ENCODE data around the gene ZFR2.

Gene ZFR2

DNA sequence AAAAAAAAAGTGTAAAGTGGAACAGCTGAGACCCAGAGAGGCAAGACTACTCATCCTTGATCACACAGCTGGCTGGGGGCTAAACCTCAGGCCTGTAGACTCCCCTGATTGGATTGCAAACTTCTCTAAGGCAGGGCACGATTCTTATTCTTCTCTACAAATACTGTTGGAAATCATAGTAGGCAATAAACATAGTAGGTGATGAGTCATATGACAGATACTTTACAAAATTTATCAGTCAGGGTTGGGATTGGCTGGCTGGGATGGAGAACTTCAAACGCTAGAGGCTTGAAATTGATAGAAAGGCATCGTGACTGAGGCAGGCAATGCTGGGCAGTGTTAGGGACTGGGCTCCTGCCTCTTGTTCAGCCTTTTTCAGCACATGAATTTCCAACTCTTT lies 76.7 kb downstream of the ZFR2 start:
- DNase-seq (ENCODE audit: low read depth in 3 of 3, low spot score in 1 of 3) = no peak

DNA sequence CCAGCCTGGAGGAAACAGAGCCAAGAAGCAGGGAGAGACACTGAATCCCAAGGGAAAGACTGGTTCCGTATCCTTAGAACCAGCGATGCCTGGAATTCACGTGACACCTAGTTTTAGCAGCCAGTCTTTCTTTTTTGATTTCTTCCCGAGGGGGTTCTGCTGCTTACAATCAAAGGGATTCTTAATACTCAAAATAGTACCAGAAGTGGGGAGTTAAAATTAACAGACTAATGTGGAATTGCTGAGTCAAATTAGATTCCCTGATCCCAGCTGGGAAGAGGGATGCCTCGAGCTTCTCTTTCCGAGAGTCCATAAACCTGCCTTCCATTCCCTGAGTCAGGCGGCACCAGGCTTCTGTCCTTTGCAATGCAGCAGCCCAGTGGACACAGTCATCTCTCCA lies 77.9 kb downstream of the ZFR2 start:
- no peak for DNase-seq (ENCODE audit: low read depth in 3 of 3, low spot score in 1 of 3)

DNA sequence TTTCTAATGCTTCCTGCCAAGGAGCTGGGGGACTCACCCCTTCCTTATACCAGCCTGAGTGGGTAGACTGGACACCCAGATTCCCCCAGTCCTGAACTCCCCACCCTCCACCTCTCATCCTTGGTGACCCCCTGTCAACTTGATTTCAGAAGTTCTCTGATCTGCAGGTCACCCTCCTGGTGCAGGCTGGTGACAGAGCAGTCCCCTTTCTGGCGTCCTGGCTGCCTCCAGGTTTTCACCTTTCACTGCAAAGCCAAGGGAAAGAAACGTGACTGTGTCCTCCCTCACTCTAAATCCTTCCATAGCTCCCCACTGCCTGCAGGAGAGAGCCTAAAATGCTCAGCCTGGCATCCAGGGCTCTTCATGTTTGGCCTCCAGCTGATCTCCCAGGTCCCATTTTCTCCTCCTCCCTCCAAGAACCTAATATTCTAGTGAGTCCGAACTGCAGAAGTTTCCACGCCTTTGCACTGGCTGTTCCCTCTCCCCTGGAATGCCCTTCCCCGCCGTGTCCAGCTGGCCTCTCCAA lies 78.6 kb downstream of the ZFR2 start:
- no peak for DNase-seq (ENCODE audit: low read depth in 3 of 3, low spot score in 1 of 3)

DNA sequence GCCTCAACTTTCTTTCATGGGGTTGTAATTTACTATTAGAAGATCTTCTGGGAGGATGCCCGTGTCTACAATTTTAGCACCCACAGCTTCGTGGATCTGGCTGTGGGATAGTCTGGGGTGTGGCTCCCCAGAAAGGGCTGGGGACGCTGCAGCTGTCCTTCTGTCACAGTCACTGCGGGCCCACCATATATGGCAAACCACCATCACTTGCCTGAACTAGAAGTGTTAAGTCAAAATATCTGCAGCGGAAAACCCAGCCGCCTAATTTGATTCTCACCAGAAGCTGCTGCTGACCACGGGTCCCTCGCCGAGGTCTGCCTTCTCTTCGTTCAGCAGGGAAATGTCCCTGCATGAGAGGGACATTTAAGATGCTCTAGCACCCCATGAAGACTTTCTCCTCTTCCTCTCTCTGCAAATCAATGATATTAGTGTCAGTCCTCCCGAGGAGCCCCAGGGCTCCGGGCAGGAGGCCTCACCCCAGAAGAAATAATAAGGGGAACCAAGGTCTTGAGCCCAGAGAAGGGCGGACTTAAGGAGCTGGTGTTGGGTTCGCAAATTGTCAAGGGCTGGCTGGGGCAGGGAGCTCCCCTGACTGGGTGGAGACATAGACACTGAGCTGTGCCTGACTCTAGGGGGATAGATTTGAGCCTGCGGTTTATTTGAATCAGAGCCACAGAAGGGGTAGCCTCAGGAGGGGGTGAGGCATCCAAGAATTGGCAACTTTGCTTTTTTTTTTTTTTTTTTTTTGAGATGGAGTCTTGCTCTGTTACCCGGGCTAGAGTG lies 79.7 kb downstream of the ZFR2 start:
- no peak for DNase-seq (ENCODE audit: low read depth in 3 of 3, low spot score in 1 of 3)

DNA sequence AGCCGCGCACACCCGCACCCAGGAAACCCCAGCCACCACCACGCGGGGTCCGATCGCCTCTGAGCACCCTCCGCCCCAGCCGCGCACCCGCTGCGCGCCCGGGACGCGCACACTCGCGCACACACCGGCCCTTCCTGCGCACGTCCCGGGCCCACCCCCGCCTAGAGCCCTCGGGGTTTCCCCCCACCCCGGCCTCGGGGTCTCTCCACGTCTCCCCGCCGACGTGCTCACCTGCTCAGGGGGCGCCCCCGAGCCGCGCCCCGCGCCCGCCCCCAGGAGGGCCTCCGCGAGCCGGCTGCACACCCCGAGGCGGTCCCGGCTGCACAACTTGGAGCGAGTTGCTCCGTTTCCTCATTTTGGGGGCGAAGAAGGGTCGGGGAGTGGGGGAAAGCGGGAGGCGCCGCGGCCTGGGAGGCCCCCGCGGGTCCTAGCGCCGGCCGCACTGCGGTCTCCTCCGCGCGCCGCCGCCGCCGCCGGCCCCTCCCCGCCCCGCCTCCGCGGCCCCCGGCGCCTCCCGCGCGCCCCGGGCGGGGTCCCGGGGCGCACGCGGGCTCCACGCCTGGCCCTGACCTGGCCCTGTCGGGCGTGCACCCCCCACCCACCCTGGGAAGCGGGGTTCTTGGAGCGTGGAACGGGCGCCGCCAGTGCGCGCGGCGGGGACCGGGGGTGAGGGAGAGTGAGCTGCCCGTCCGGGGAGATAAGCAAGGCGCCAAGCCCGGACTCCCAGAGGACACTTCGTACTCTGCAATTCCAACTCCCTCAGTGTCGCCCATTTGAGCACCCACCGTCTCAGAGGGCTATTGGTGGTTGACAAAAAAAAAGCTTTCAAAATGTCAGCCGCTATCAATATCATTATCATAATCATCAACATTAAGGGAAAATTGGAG lies 82.7 kb downstream of the ZFR2 start, which contains the start of gene MATK:
TSS of gene MATK (minus strand) at position 444 of the 887 bp plus-strand sequence. CDS start 1,246 bp downstream, outside the sequence.
- peak in 1 of 3 donors; percentile 24 for DNase-seq (ENCODE audit: low read depth in 3 of 3, low spot score in 1 of 3)

DNA sequence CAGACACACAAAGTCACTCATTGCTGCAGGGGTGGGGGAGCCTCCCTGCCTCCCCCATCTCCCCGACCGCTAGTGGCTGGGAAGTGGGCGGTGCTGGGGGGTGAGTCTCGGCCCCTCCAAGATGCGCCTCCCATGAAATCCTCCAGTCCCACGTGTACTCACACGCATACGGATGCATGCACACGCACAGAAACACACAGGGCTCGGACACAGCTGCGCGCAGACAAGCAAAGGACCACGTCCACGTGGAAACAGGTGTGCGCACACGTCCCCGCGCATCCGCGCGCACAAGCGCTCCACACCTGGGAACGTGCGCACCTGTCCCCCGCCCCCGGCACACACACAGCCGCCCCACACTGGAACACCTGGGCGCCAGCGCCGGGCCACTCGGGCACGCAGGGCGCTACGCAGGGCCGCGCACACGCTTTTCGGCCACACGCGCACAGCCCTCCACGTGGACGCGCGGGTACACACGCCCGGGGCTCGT lies 83.3 kb downstream of the ZFR2 start:
- DNase-seq (ENCODE audit: low read depth in 3 of 3, low spot score in 1 of 3) = peak in 1 of 3 donors; percentile 15

DNA sequence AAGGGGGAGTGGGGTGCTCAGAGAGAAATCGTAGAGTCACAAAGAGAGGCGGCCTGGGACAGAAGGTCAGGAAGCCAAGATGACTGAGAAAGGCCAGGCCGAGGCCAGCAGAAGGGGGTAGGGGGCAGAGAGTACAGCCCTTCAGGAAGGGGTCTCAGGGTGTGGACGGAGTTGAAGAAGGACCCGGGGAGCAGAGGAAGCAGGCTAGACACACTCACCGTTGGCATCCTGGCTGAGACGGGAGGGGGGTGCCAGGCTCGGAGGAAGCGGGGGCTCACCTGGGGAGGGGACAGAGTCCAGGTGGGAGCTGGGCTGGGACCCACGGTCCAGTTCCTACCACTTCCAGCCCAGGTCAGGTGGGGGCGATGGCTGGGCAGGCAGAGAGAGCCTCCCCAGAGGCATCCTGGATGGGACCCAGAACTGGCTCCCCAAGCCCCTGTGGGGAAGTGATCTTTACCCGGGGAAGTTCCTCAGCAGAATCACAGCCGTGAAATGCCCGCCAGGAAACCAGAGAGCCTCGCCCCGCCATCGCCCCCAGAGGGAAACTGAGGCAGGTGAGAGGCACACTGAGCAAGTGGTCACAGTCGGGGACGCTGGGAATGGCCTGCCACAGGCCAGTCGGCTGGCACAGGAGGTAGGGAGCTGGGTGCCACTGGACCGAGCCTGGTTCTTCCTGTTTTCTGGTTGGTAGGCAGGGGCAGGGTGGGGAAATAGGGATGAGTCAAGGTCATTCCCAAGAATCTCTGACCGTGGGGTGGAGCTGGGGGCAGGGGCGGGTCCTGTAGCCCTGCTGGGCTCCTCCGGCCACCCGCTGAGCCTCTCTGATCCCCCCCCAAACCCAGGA lies 84.0 kb downstream of the ZFR2 start:
- DNase-seq (ENCODE audit: low read depth in 3 of 3, low spot score in 1 of 3) = no peak

DNA sequence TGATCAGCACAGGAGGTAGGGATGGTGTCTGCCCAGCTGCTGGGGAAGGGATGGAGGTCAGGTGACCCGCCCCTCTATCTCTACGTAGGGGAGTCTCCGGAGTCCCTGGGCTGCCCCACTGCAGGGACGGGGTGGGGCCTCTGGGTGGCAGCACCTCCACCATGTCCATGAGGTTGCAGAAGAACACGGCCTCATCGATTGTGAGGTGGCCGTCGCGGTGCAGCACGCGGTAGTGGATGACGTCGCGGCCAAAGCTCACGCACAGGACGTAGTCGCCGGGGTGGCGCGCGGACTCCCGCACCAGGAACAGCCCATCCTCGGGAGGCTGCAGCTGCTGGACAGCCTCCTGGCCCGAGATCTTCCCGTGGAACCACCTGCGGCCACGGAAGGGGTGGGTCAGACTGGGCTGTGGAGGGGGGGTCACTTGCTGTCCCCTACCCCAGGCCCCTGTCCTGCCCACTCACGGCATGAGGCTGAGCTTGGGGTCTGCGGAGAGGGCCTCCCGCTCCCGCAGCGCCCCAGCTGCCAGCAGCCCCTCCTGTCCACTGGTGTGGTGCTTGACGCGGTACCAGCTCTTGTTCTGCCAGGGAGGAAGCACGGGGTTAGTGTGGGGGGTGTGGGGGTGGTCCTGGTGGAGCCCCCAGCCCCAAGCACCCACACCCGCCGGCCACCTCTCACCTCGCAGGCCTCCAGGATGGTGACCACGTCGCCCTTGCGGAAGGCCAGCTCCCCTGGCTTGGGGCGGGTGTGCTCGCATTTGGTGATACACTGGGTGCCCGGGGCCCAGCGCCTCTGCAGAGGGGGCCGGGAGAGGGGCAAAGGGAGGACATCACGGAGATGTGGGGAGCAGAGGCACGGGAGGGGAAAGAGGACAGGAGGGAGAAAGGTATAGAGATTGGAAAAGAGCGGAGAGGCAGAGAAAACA lies 84.9 kb downstream of the ZFR2 start:
- DNase-seq (ENCODE audit: low read depth in 3 of 3, low spot score in 1 of 3) = peak in 1 of 3 donors; percentile 35

DNA sequence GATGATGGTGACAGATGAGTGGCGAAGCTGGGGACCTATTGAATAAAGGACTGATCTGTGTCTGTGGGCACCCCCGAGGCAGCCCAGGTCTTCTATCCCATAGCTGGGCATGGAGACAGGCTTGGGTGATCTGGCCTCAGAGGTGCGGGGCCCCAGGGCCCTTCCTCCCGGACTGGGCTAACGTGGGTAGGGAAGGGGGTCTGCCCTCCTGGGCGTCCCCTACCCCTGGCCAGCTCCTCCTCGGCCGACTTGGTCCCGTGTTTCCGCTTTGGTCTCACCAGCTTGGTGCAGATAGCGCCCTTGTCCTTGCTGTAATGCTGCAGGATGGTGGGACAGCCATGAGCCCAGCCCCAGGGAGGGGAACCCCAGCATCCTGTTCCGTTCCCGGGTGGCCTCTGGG lies 85.9 kb downstream of the ZFR2 start:
- no peak for DNase-seq (ENCODE audit: low read depth in 3 of 3, low spot score in 1 of 3)

DNA sequence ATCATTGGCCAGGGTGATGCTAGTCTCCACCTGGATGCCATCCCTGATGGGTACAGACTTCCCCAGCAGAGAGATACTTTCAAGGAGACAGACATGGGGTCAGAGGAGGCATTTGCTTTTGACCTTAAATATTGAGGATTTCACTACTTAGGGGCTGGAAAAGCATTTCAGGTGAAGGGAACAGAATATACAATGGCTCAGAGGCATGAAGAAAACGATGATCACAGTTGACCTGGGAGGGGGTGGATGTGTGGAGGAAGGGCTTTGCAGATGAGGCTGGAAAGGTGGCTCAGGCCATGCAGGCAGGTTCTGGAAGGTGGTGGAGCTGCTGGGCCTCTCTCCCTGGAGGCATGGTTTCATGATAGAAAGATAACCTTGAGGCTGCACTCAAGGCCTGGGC lies 86.5 kb downstream of the ZFR2 start:
- no peak for DNase-seq (ENCODE audit: low read depth in 3 of 3, low spot score in 1 of 3)

DNA sequence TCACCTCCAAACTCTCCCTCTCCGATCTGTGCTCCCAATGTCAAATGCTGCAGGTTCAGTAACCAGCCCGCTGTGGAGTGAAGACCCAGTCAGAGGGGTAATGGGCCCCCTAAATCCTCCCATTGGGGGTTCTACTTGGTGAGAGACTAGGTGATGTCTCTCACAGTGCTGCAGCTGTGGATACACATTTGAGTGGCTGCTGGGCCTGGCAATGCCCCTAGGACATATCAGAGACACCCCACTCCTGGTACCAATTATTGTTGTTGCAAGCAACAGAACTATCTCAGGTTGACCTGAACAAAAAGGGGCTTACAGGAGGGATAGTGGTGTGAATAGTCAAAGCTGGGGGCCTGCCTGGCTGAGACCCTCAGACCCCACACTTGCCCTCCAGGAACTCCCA lies 87.2 kb downstream of the ZFR2 start:
- DNase-seq (ENCODE audit: low read depth in 3 of 3, low spot score in 1 of 3) = no peak

DNA sequence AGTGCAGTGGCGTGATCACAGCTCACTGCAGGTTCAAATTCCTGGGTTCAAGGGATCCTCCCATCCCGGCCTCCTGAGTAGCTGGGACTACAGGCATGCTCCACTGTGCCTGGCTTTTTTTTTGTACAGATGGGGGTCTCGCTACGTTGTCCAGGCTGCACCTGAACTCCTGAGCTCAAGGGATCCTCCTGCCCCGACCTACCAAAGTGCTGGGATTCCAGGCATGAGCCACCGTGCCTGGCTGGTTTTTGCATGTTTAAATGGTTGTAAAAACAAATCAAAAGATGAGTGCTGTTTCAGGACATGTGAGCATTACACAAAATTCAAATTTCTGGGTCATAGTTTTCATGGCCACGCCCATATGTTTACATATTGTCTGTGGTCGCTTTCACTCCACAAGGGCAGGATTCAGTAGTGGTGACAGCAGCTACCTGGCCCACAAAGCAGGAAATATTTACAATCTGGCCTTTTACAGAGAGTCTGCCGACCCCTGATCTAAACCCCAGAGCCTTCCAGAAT lies 88.0 kb downstream of the ZFR2 start:
- DNase-seq (ENCODE audit: low read depth in 3 of 3, low spot score in 1 of 3) = no peak

DNA sequence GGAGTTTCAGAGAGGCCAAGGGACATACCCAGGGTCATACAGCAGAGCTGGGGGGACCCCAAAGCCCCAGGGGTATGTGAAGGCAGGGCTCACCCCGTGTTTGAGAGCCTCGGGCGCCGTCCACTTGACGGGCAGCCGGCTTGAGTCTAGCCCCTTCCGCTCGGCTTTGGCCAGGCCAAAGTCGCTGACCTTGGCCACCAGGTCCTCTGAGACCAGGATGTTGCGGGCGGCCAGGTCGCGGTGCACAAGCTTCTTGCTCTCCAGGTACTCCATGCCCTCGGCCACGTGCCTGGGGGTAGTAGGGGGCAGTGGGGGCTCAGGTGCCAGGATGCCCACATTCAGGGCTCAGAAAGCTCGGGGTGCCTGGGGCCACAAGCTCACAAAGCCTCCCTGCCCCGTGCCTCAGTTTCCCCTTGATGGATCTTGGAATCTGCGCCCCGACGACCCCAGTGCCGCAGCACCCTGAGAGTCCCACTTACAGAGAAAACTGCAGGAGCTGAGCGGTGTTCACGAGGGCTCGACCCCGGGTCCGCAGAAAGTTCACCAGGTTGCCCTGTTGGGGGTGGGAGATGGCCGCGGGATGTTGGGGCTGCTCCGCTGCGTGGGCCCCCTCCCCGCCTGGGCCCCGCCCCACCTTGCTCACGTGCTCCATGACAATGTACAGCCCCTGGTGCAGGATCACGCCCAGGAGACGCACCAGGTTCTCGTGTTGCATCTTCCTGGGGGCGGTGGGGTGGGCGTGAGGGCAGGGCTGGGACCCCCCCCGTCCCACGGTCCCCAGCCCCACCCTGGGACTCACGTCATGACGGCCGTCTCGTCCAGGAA lies 89.7 kb downstream of the ZFR2 start:
- no peak for DNase-seq (ENCODE audit: low read depth in 3 of 3, low spot score in 1 of 3)

DNA sequence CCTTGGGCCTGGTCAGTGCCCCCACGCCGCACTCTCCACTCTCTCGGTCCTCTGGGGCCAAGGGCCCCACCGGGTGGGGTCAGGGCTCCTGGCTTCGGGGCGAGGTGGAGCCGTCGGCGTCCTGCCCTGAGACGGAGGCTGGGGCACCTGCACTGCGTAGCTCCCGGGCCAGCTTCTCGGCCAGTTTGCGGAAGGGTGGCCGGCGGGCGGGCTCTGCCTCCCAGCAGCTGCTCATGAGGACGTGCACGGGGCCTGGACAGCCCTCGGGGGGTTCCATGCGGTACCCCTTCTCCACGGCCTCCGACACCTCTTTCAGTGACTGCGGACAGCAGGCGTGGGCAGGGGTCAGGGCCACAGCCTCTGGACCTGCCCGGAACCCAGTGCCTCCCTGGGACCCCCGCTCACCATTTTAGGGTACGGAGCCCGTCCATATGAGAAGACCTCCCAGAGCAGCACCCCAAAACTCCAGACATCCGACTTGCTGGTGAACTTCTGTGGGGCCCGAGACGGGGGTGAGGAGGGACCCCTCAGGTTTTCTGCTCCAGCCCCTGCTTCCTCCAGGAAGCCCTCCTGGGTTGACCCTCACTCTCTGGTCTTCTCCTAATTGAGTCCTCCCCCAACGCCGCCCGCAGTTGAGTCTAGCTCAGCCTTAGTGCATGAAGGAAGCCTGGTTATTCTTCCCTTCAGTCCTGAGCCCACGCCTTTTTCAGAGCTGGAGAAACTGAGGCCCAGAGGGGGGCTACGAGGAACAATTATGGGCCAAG lies 90.6 kb downstream of the ZFR2 start:
- DNase-seq (ENCODE audit: low read depth in 3 of 3, low spot score in 1 of 3) = no peak

DNA sequence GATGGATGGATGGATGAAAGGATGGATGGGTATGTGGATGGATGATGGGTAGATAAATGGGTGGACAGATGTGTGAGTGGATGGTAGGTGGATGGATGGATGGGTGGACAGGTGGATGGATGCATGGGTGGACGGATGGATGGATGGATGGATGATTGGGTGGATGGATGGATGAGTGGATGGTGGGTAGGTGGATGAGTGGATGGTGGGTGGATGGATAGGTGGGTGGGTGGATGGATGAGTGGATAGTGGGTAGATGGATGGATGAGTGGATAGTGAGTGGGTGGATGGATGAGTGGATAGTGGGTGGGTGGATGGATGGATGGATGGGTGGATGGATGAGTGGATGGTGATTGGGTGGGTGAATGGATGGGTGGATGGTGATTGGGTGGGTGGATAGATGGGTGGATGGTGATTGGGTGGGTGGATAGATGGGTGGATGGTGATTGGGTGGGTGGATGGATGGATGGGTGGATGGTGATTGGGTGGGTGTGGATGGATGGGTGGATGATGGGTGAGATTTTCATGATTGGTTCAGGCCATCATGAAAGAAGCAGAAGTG lies 92.3 kb downstream of the ZFR2 start:
- no peak for DNase-seq (ENCODE audit: low read depth in 3 of 3, low spot score in 1 of 3)

DNA sequence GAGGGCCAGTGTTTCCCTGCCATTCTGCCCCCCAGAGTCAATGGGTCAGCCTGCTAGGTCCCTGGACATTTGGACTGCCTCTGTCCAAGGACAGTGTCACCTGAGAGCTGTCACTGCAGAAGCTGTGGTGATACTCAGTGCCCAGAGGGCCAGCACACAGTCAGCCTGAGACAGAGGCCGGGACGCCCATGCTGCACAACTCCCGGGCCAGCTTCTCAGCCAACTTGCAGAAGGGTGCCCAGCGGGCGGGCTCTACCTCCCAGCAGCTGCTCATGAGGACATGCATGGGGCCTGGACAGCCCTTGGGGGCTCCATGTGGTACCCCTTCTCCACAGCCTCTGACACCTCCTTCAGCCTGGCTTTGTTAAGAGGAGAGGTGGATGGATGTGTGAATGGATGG lies 93.0 kb downstream of the ZFR2 start:
- DNase-seq (ENCODE audit: low read depth in 3 of 3, low spot score in 1 of 3) = no peak

DNA sequence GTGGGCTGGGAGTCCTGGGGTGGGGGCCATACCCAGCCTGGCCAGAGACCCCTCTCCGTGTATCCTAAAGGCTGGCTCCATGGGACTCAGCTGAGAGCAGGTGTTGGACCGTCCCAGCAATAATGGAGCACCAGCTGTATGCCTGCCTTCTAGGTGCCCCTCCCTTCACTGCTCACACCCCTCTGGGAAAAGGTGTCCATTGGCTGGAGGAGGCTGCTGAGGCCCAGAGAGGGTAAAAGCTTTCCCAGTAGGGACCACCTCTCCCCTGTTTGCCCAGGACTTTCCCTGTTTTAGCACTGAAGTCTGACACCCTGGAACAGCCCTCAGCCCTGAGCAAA lies 93.5 kb downstream of the ZFR2 start:
- DNase-seq (ENCODE audit: low read depth in 3 of 3, low spot score in 1 of 3) = no peak

All from stimulated activated CD4-positive, alpha-beta T cell treated with anti-CD3 and anti-CD28 coated beads, TNF-alpha, amount 100 ng/mL, for 1 hour (primary cell).